T-cell (primary cell): ENCODE results near the gene SLC6A19. TPM values are rescaled to one million over a fixed set of nuclear protein-coding genes. Genes with fewer than 3 reads are reported as not detected.
"Not testable (repeated sequence)": the region's sequence is repeated elsewhere in the genome, so short reads cannot be mapped to it uniquely, and the experiment has no call there.

Experiments used
- ATAC-seq, 4 experiments: fragments of 200-7000 bp in 3 of 4; fragments of 150-1000 bp in 1 of 4; cut with Tn5 transposase; replicated peaks in 1 of 4; 1 replicate in 3 of 4; 2 replicates in 1 of 4; pipeline ENCODE4 v1.10.0; 2021; ENCODE audit warnings: moderate library complexity in 3 of 4, mild to moderate bottlenecking in 2 of 4, moderate number of reproducible peaks in 1 of 4
- CTCF ChIA-PET, 2 donors: fragments of 300-600 bp; sonication (Branson Sonifier 250); formaldehyde crosslinking; loops; one replicate each; lab custom pipeline; 2022; ENCODE audit warnings: antibody characterized with exemption in 2 of 2; lab: Charles Lee
- POLR2A ChIA-PET, 2 donors: fragments of 300-600 bp; sonication (Branson Sonifier 250); formaldehyde crosslinking; loops; one replicate each; lab custom pipeline; 2022; ENCODE audit warnings: antibody characterized with exemption in 2 of 2; lab: Charles Lee
- DNase-seq, 35 experiments: peaks; one replicate each; pipeline versions ENCODE4 v3.0.0 to v3.0.0-alpha.2; 2013 to 2023
- H3K27ac ChIP-seq: one replicate; pipeline ENCODE4 v1.5.1; 2013; ENCODE audit warnings: low read length
- H3K27me3 ChIP-seq, 2 experiments: replicated peaks in 1 of 2; 1 replicate in 1 of 2; 2 replicates in 1 of 2; pipeline versions ENCODE4 v1.6.1 to v1.7.0; 2013; ENCODE audit warnings: low read length in 1 of 2, mixed read lengths in 1 of 2; ENCODE audit not compliant: control insufficient read depth in 2 of 2, insufficient read depth in 2 of 2; ENCODE audit errors: extremely low read depth in 1 of 2
- H3K36me3 ChIP-seq, 2 donors: 1 replicate in 1 of 2; 2 replicates in 1 of 2; pipeline versions ENCODE4 v1.6.1 to v1.7.0; 2013; ENCODE audit warnings: low read length in 1 of 2; ENCODE audit not compliant: control insufficient read depth in 2 of 2, insufficient read depth in 1 of 2; ENCODE audit errors: extremely low read depth in 1 of 2
- H3K4me1 ChIP-seq, 2 experiments: 1 replicate in 1 of 2; 2 replicates in 1 of 2; pipeline versions ENCODE4 v1.6.1 to v1.7.0; 2013; ENCODE audit warnings: low read length in 2 of 2, mixed read lengths in 1 of 2; ENCODE audit not compliant: insufficient read depth in 2 of 2, control insufficient read depth in 1 of 2; ENCODE audit errors: extremely low read depth in 1 of 2
- H3K4me3 ChIP-seq, 2 donors: 1 replicate in 1 of 2; 2 replicates in 1 of 2; pipeline versions ENCODE4 v1.5.1 to v1.7.0; 2013; ENCODE audit warnings: mild to moderate bottlenecking in 2 of 2, low read length in 1 of 2, moderate library complexity in 1 of 2; ENCODE audit not compliant: control insufficient read depth in 1 of 2; ENCODE audit errors: extremely low read depth in 1 of 2
- H3K9me3 ChIP-seq: 2 replicates; pipeline ENCODE4 v1.7.0; 2013
- H3K27ac Mint-ChIP-seq, 2 donors: one replicate each; pipeline ENCODE4 v1.8.0; 2020 to 2021; ENCODE audit warnings: mild to moderate bottlenecking in 2 of 2, mixed read lengths in 2 of 2
- H3K27me3 Mint-ChIP-seq, 2 donors: one replicate each; pipeline ENCODE4 v1.8.0; 2021 to 2022; ENCODE audit warnings: mixed read lengths in 2 of 2
- H3K36me3 Mint-ChIP-seq: one replicate; pipeline ENCODE4 v1.8.0; 2021; ENCODE audit warnings: mixed read lengths
- H3K4me1 Mint-ChIP-seq, 3 donors: one replicate each; pipeline ENCODE4 v1.8.0; 2020 to 2022; ENCODE audit warnings: mixed read lengths in 3 of 3, mild to moderate bottlenecking in 1 of 3
- H3K4me3 Mint-ChIP-seq, 3 donors: one replicate each; pipeline ENCODE4 v1.8.0; 2020 to 2022; ENCODE audit warnings: mild to moderate bottlenecking in 3 of 3, mixed read lengths in 3 of 3, moderate library complexity in 3 of 3
- H3K9me3 Mint-ChIP-seq, 3 donors: one replicate each; pipeline ENCODE4 v1.8.0; 2020 to 2022; ENCODE audit warnings: mixed read lengths in 3 of 3
- WGBS: methylation state at CpG from one replicate; pipeline ENCODE4 v1.1.5; 2013; ENCODE audit warnings: missing lambda C conversion rate; ENCODE audit not compliant: insufficient coverage; 5-methylcytosine and 5-hydroxymethylcytosine counted together
- total RNA-seq, 35 experiments: library from RNA in 6 of 35; stranded (reverse) in 6 of 35; fragments of 120-200 nt in 1 of 35; gene quantifications; one replicate each; pipeline versions ENCODE4 v1.2.1 to v1.2.4 and lab custom pipeline; 2013 to 2026

The SLC6A19 gene
- total RNA-seq, 5 donors from 2014 or later (not counting 1 experiment from before 2014, with no cell fraction given) = 0.06 TPM; not detected in 4

DNA sequence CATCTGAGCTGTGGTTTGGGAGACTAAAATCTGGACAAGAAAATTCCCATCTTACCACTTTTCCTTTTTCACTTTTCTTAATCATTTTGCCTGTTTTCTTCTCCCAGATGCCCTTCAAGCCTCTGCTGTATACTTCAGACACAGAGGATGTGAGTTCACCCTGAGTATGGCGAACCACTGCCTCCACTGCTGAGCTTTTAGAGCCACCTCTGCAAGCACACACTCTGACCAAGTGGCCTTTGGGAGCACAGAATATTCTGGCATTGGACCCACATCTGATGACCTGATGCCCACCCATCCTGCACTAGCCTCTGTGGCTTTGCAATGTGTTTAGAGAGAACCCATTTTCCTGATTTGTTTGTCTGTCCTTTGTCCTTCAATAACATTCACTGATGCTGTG, 61.0 kb downstream of the SLC6A19 start:
- H3K27me3 Mint-ChIP-seq = peaks cover 0 to 2% of the 10 kb centered on the region in 2 donors
- H3K4me3 Mint-ChIP-seq = no peak overlapping the region
- H3K4me1 ChIP-seq = no peaks in the 10 kb centered on the region
- CTCF ChIA-PET = no interaction called here
- H3K27me3 ChIP-seq = peaks cover 0 to 18% of the 10 kb centered on the region in 2 experiments
- peaks cover 0 to 7% (median 0%) of the 10 kb centered on the region in 3 donors for H3K4me1 Mint-ChIP-seq
- POLR2A ChIA-PET = no interaction called here
- ATAC-seq (no peak), DNase-seq (no peak)
- no peak overlapping the region for H3K27ac ChIP-seq
- H3K9me3 ChIP-seq = no peaks in the 10 kb centered on the region
- H3K36me3 Mint-ChIP-seq = no peaks in the 10 kb centered on the region
- H3K36me3 ChIP-seq = no peaks in the 10 kb centered on the region
- H3K27ac Mint-ChIP-seq = no peak overlapping the region
- H3K9me3 Mint-ChIP-seq = no peaks in the 10 kb centered on the region
- 50% methylated on average over 1 of the region's 1 CpG for WGBS
- no peak overlapping the region for H3K4me3 ChIP-seq

DNA sequence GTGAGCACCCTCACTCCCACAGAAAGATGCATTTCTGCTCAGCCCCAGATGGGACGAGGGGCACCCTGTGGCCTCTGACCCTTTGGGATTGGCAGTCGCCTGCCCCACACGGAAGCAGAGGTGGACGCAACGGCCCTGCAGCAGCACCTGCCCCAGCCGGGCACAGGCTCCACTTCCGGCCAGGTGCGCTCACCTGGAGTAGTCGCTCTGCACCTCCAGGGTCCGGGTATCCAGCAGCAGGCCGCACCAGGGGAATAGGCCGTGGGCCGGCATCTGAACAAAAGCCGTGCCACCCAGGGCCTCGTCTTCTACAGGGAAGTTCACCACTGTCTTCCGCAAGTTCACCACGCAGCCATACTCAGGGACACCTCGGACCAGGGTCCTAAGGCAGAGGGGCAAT, 62.8 kb downstream of the SLC6A19 start:
- no peaks in the 10 kb centered on the region for H3K36me3 Mint-ChIP-seq
- Histone ChIP-seq H3K27ac (no peak overlapping the region), H3K9me3 (no peaks in the 10 kb centered on the region), H3K36me3 (no peaks in the 10 kb centered on the region), H3K4me3 (no peak overlapping the region), H3K4me1 (peaks cover 0 to 12% of the 10 kb centered on the region in 2 experiments), H3K27me3 (peaks cover 0 to 18% of the 10 kb centered on the region in 2 experiments)
- ATAC-seq (no peak), DNase-seq (no peak)
- H3K4me1 Mint-ChIP-seq = peaks cover 10 to 18% (median 11%) of the 10 kb centered on the region in 3 donors
- CTCF ChIA-PET = no interaction called here
- H3K27me3 Mint-ChIP-seq = no peaks in the 10 kb centered on the region
- POLR2A ChIA-PET = no interaction called here
- H3K4me3 Mint-ChIP-seq = no peak overlapping the region
- H3K9me3 Mint-ChIP-seq = no peaks in the 10 kb centered on the region
- 92% methylated on average over 15 of the region's 18 CpGs for WGBS
- H3K27ac Mint-ChIP-seq = no peak overlapping the region

DNA sequence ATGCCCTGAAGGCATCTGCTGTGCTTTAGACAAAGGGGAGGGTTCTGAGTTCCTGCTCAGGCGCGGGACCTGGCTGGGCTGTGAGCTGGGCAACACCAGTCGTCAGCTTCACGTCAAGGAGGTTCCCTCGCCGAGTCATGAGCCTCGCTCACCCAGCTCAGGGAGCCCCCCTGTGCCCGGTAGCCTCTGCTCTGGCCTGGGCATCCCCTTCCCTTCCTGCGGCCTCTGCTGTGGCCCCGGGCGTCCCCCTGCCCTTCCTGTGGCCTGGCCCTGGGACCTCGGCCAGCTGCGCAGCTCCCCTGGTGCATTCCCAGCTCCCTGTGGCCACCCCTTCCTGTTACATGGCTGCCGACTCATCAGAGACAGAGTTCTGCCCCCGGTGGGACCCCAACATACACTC, 63.6 kb downstream of the SLC6A19 start:
- no peak overlapping the region for H3K4me3 ChIP-seq
- no peak for DNase-seq
- POLR2A ChIA-PET = no interaction called here
- Mint-ChIP-seq H3K9me3 (no peaks in the 10 kb centered on the region), H3K4me1 (peaks cover 10 to 20% (median 15%) of the 10 kb centered on the region in 3 donors), H3K27ac (no peak overlapping the region), H3K27me3 (no peaks in the 10 kb centered on the region), H3K36me3 (no peaks in the 10 kb centered on the region), H3K4me3 (no peak overlapping the region)
- WGBS = 87% methylated on average over 15 of the region's 15 CpGs
- no peak for ATAC-seq
- peaks cover 0 to 16% of the 10 kb centered on the region in 2 experiments for H3K4me1 ChIP-seq
- no peak overlapping the region for H3K27ac ChIP-seq
- no peaks in the 10 kb centered on the region for H3K9me3 ChIP-seq
- peaks cover 0 to 16% of the 10 kb centered on the region in 2 experiments for H3K27me3 ChIP-seq
- CTCF ChIA-PET = no interaction called here
- no peaks in the 10 kb centered on the region for H3K36me3 ChIP-seq

DNA sequence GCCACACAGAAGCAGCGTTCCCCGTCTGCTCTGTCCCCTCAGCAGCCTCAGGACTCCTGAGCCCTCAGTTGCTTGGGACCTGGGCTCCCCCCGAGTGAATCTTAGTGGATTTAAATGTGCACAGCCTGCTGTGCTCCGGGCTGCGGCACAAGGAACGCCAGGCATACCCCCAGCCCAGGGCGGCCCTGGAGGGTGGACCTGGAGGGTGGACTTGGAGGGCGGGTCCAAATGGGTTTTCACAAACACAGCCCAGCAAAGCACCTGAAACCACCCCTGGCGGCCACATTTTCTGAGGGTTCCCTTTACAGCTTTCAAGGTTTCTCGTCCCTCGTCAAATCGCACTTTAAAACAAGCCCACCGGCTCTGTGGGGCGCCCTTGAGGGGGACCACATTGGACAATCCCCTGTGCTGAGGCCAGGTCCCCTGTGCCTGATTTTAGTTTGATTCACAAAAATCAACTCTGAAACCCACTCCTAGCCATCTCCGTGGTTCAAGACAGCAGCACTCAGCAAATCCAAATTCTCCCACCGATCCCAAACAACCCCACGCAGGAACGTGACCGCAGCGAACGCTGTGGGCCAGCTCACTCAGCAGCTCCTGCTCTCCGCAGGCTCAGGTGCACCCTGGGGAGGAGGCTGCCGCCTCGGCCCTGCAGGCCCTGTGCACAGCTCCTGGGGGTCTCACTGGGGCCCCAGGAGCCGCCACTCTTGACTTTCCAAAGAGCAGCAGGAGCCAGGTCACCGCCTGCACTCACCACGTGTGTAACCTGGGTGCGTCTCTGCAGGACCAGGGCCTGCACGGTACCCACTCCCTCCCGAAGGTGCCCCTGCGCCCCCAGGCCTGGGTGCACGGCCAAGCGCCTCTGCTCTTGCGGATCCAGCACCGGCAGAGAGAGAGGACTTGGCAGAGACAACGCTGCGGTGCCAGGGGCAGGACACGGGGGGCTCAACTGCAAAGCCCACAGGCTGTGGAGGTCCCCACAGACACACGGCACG, 64.4 kb downstream of the SLC6A19 start:
- Mint-ChIP-seq H3K4me1 (peaks cover 10 to 20% (median 15%) of the 10 kb centered on the region in 3 donors), H3K36me3 (no peaks in the 10 kb centered on the region), H3K27ac (no peak overlapping the region), H3K27me3 (no peaks in the 10 kb centered on the region), H3K9me3 (no peaks in the 10 kb centered on the region), H3K4me3 (no peak overlapping the region)
- H3K27ac ChIP-seq = no peak overlapping the region
- no peak for ATAC-seq
- peaks cover 0 to 16% of the 10 kb centered on the region in 2 experiments for H3K27me3 ChIP-seq
- H3K9me3 ChIP-seq = no peaks in the 10 kb centered on the region
- POLR2A ChIA-PET = no interaction called here
- 94% methylated on average over 36 of the region's 40 CpGs for WGBS
- no peak overlapping the region for H3K4me3 ChIP-seq
- H3K36me3 ChIP-seq = no peaks in the 10 kb centered on the region
- H3K4me1 ChIP-seq = peaks cover 0 to 16% of the 10 kb centered on the region in 2 experiments
- DNase-seq = no peak
- CTCF ChIA-PET = interaction anchor here in 1 of 2 donors (0.6 kb wide), 1 partner anchor 130 kb away, joined by 4 read pairs; no protein-coding TSS in a partner anchor

DNA sequence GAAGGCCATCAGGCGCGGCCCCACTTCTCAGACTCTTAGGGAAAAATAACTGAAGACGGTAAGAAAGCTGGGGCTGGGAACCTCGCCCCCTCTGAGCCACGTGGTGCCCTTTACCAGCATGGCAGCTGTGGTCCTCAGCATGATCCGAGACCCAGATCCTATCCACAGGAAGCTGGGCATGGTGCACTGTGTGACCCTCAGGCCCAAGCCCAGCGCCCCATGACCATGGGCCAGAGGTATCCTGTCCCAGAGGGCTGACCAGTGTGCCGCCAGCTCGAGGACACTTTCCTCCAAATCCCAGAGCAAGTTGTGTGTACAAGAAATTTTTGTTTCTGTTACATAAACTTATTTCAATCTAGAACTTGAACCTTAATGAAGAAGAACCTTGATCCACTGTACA, 65.4 kb downstream of the SLC6A19 start:
- WGBS = 97% methylated on average over 6 of the region's 9 CpGs
- no peaks in the 10 kb centered on the region for H3K9me3 Mint-ChIP-seq
- Histone ChIP-seq H3K9me3 (no peaks in the 10 kb centered on the region), H3K36me3 (no peaks in the 10 kb centered on the region), H3K4me1 (peaks cover 0 to 16% of the 10 kb centered on the region in 2 experiments), H3K4me3 (no peak overlapping the region), H3K27me3 (peaks cover 0 to 16% of the 10 kb centered on the region in 2 experiments), H3K27ac (no peak overlapping the region)
- ATAC-seq = no peak
- CTCF ChIA-PET = no interaction called here
- no peaks in the 10 kb centered on the region for H3K36me3 Mint-ChIP-seq
- POLR2A ChIA-PET = no interaction called here
- peaks cover 10 to 20% (median 15%) of the 10 kb centered on the region in 3 donors for H3K4me1 Mint-ChIP-seq
- H3K27ac Mint-ChIP-seq = no peak overlapping the region
- no peak for DNase-seq
- no peaks in the 10 kb centered on the region for H3K27me3 Mint-ChIP-seq
- H3K4me3 Mint-ChIP-seq = no peak overlapping the region

DNA sequence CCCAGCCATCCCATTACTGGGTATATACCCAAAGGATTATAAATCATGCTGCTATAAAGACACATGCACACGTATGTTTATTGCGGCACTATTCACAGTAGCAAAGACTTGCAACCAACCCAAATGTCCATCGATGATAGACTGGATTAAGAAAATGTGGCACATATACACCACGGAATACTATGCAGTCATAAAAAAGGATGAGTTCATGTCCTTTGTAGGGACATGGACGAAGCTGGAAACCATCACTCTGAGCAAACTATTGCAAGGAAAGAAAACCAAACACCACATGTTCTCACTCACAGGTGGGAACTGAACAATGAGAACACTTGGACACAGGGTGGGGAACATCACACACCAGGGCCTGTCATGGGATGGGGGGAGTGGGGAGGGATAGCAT, 66.1 kb downstream of the SLC6A19 start:
- H3K36me3 ChIP-seq, H3K27ac ChIP-seq, POLR2A ChIA-PET, H3K9me3 ChIP-seq, H3K4me3 ChIP-seq, DNase-seq, H3K9me3 Mint-ChIP-seq, CTCF ChIA-PET, H3K27ac Mint-ChIP-seq, H3K36me3 Mint-ChIP-seq, H3K27me3 Mint-ChIP-seq, ATAC-seq, H3K4me3 Mint-ChIP-seq: not testable (repeated sequence)
- H3K4me1 Mint-ChIP-seq = peaks cover 10 to 18% (median 15%) of the 10 kb centered on the region in 3 donors
- Histone ChIP-seq H3K27me3 (peaks cover 0 to 16% of the 10 kb centered on the region in 2 experiments), H3K4me1 (peaks cover 0 to 16% of the 10 kb centered on the region in 2 experiments)
- no CpG with 5 or more reads among the region's 5 CpGs for WGBS
